ENCODE measurements around the gene SV2C.
A peak's percentile ranks its signal among the peaks of the same experiment; 100 is the strongest.
"Not testable (repeated sequence)": the region's sequence is repeated elsewhere in the genome, so short reads cannot be mapped to it uniquely, and the experiment has no call there.

Gene SV2C

GRCh38 chr5:76083555-76084495 lies 642 bp downstream of the SV2C start:
- peaks cover 13% of the 10 kb centered on the region for H3K4me1 Mint-ChIP-seq
- H3K4me3 Mint-ChIP-seq, result peak overlapping the region; percentile 79
- H3K27ac Mint-ChIP-seq, result no peak overlapping the region
- H3K36me3 Mint-ChIP-seq, result no peaks in the 10 kb centered on the region
- peaks cover 16% of the 10 kb centered on the region for H3K27me3 Mint-ChIP-seq
- DNase-seq (ENCODE audit: low spot score in 2 of 2) (no peak), ATAC-seq (ENCODE audit: low read depth) (no peak)
- H3K9me3 Mint-ChIP-seq, result no peaks in the 10 kb centered on the region

GRCh38 chr5:76084496-76085242 lies 1.5 kb downstream of the SV2C start:
- no peak for DNase-seq (ENCODE audit: low spot score in 2 of 2)
- H3K9me3 Mint-ChIP-seq, result no peaks in the 10 kb centered on the region
- peaks cover 2% of the 10 kb centered on the region for H3K36me3 Mint-ChIP-seq
- peak overlapping the region; percentile 79 for H3K4me3 Mint-ChIP-seq
- H3K27ac Mint-ChIP-seq, result no peak overlapping the region
- H3K4me1 Mint-ChIP-seq, result peaks cover 13% of the 10 kb centered on the region
- peak; percentile 38 for ATAC-seq (ENCODE audit: low read depth)
- peaks cover 16% of the 10 kb centered on the region for H3K27me3 Mint-ChIP-seq

GRCh38 chr5:76085243-76085579 lies 2.0 kb downstream of the SV2C start:
- ATAC-seq (ENCODE audit: low read depth) (no peak), DNase-seq (ENCODE audit: low spot score in 2 of 2) (no peak)
- peaks cover 13% of the 10 kb centered on the region for H3K4me1 Mint-ChIP-seq
- H3K27me3 Mint-ChIP-seq, result peaks cover 16% of the 10 kb centered on the region
- H3K36me3 Mint-ChIP-seq, result peaks cover 2% of the 10 kb centered on the region
- no peaks in the 10 kb centered on the region for H3K9me3 Mint-ChIP-seq
- H3K27ac Mint-ChIP-seq, result no peak overlapping the region
- peak overlapping the region; percentile 63 for H3K4me3 Mint-ChIP-seq

- DNase-seq (ENCODE audit: low spot score in 2 of 2) (no peak), ATAC-seq (ENCODE audit: low read depth) (no peak)
- Mint-ChIP-seq H3K36me3 (peaks cover 2% of the 10 kb centered on the region), H3K27ac (no peak overlapping the region), H3K9me3 (no peaks in the 10 kb centered on the region), H3K27me3 (peaks cover 14% of the 10 kb centered on the region), H3K4me1 (peaks cover 13% of the 10 kb centered on the region), H3K4me3 (no peak overlapping the region)
These were observed 2.9 kb downstream of the SV2C start for GRCh38 chr5:76086095-76086494.

- not testable (repeated sequence) for ATAC-seq (ENCODE audit: low read depth); H3K9me3 Mint-ChIP-seq; H3K36me3 Mint-ChIP-seq; H3K4me1 Mint-ChIP-seq; H3K27ac Mint-ChIP-seq; DNase-seq (ENCODE audit: low spot score in 2 of 2); H3K4me3 Mint-ChIP-seq
- H3K27me3 Mint-ChIP-seq, result peaks cover 12% of the 10 kb centered on the region
These were observed 6.0 kb downstream of the SV2C start for GRCh38 chr5:76089156-76089555.

- Mint-ChIP-seq H3K4me1 (no peaks in the 10 kb centered on the region), H3K27me3 (peaks cover 7% of the 10 kb centered on the region), H3K4me3 (no peak overlapping the region), H3K27ac (no peak overlapping the region), H3K36me3 (peaks cover 2% of the 10 kb centered on the region), H3K9me3 (peaks cover 2% of the 10 kb centered on the region)
- DNase-seq (ENCODE audit: low spot score in 2 of 2), result no peak
- no peak for ATAC-seq (ENCODE audit: low read depth)
These were observed 8.2 kb downstream of the SV2C start for GRCh38 chr5:76091351-76091750.

- Mint-ChIP-seq H3K36me3 (no peaks in the 10 kb centered on the region), H3K4me1 (peaks cover 6% of the 10 kb centered on the region), H3K27me3 (peaks cover 4% of the 10 kb centered on the region), H3K4me3 (no peak overlapping the region), H3K27ac (peak overlapping the region; percentile 71), H3K9me3 (no peaks in the 10 kb centered on the region)
- ATAC-seq (ENCODE audit: low read depth), result peak; percentile 41
- DNase-seq (ENCODE audit: low spot score in 2 of 2), result no peak
These were observed 16.1 kb downstream of the SV2C start for GRCh38 chr5:76099286-76099702.

GRCh38 chr5:76099756-76100155 lies 16.6 kb downstream of the SV2C start:
- Mint-ChIP-seq H3K9me3 (no peaks in the 10 kb centered on the region), H3K4me3 (no peak overlapping the region), H3K4me1 (peaks cover 6% of the 10 kb centered on the region), H3K36me3 (no peaks in the 10 kb centered on the region), H3K27me3 (peaks cover 4% of the 10 kb centered on the region), H3K27ac (peak overlapping the region; percentile 71)
- DNase-seq (ENCODE audit: low spot score in 2 of 2) (no peak), ATAC-seq (ENCODE audit: low read depth) (no peak)

- ATAC-seq (ENCODE audit: low read depth), result no peak
- H3K27ac Mint-ChIP-seq, result no peak overlapping the region
- DNase-seq (ENCODE audit: low spot score in 2 of 2), result no peak
These were observed 20.8 kb downstream of the SV2C start for GRCh38 chr5:76104027-76104426.

GRCh38 chr5:76106149-76106548 lies 23.0 kb downstream of the SV2C start:
- Mint-ChIP-seq H3K27me3 (peaks cover 14% of the 10 kb centered on the region), H3K4me3 (no peak overlapping the region), H3K36me3 (no peaks in the 10 kb centered on the region), H3K9me3 (no peaks in the 10 kb centered on the region), H3K4me1 (no peaks in the 10 kb centered on the region), H3K27ac (no peak overlapping the region)
- ATAC-seq (ENCODE audit: low read depth), result no peak
- no peak for DNase-seq (ENCODE audit: low spot score in 2 of 2)

More at GRCh38 chr5:76104027-76104426, 20.8 kb downstream of the SV2C start:
- Mint-ChIP-seq H3K27me3 (peaks cover 11% of the 10 kb centered on the region), H3K9me3 (no peaks in the 10 kb centered on the region), H3K4me1 (peaks cover 6% of the 10 kb centered on the region), H3K4me3 (no peak overlapping the region), H3K36me3 (no peaks in the 10 kb centered on the region)

GRCh38 chr5:76111477-76112174 lies 28.4 kb downstream of the SV2C start:
- DNase-seq (ENCODE audit: low spot score in 2 of 2) (no peak), ATAC-seq (ENCODE audit: low read depth) (no peak)
- Mint-ChIP-seq H3K4me1 (no peaks in the 10 kb centered on the region), H3K27ac (no peak overlapping the region), H3K9me3 (no peaks in the 10 kb centered on the region), H3K36me3 (no peaks in the 10 kb centered on the region), H3K4me3 (no peak overlapping the region), H3K27me3 (peaks cover 14% of the 10 kb centered on the region)

GRCh38 chr5:76113103-76113502 lies 29.9 kb downstream of the SV2C start:
- ATAC-seq (ENCODE audit: low read depth) (no peak), DNase-seq (ENCODE audit: low spot score in 2 of 2) (no peak)
- Mint-ChIP-seq H3K4me3 (no peak overlapping the region), H3K36me3 (no peaks in the 10 kb centered on the region), H3K27me3 (peaks cover 14% of the 10 kb centered on the region), H3K27ac (no peak overlapping the region), H3K9me3 (peaks cover 1% of the 10 kb centered on the region), H3K4me1 (no peaks in the 10 kb centered on the region)

GRCh38 chr5:76114179-76114851 lies 31.1 kb downstream of the SV2C start:
- peaks cover 14% of the 10 kb centered on the region for H3K27me3 Mint-ChIP-seq
- no peaks in the 10 kb centered on the region for H3K36me3 Mint-ChIP-seq
- H3K9me3 Mint-ChIP-seq, result peaks cover 2% of the 10 kb centered on the region
- H3K27ac Mint-ChIP-seq, result no peak overlapping the region
- H3K4me1 Mint-ChIP-seq, result no peaks in the 10 kb centered on the region
- ATAC-seq (ENCODE audit: low read depth), result no peak
- no peak for DNase-seq (ENCODE audit: low spot score in 2 of 2)
- no peak overlapping the region for H3K4me3 Mint-ChIP-seq

Measured in memory B cell (primary cell).